Testis (tissue), 2 donors: Measurements from ENCODE around the gene GNAO1.

ENCODE experiments used
- POLR2A ChIP-seq: fragments of 450-650 bp; IDR thresholded peaks from one replicate; pipeline ENCODE4 v1.6.1; 2017; ENCODE audit warnings: antibody characterized with exemption, mild to moderate bottlenecking, moderate library complexity
- TF ChIP-seq, protein P1 (sequence below), 3 experiments: fragments of 450-650 bp in 2 of 3; fragments of 200-600 bp in 1 of 3; sonication (generic) in 1 of 3; IDR thresholded peaks; one replicate each; pipeline ENCODE4 v1.5.1; 2016 to 2019; ENCODE audit warnings: antibody characterized with exemption in 3 of 3, mild to moderate bottlenecking in 2 of 3, moderate library complexity in 1 of 3

DNA sequence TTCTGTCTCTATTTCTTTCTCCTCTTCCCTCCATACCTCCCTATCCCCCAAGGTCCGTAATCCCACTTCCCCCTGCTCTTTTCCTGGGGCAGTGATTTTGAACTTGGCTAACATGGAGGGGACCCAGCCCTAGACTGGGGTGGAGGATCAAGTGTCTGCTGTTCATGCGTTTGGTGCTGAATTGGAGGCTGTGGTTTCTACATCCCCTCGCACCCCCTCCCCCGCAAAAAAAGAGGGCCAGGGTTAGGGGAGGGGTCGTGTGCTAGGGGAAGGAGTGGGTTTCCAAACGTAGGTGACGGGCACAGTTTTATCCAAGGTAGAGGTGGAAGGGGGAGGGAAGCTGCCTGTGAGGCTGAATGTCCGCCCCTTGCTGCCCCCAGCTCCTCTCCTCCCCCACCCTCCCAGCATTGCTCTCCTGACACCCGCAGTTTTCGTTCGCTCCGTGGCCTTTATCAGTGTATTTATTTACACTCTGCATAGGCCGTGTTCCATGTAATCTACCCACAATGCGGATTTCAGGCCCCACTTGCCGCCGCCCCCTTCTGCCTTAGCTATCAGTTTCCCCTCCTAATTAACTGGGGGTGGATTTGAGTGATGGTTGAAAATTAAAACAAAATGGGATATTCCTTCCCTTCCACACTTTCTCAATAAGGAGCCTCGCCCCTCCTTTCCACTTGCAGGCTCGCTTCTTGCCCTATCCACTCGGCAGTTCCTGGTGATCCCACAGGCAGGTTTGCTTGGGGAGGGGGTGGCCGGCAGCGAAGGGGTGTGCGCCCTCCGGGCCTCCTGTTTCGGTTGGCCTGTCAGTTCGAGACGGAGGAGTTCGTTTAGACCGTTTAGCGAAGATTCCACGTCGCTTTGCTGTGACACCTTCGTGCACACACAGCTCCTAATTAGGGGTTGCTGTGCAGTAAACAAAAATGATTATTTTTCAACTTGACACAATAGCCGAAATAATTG lies 2.0 kb downstream of the GNAO1 start:
- TF ChIP-seq, protein P1, sequence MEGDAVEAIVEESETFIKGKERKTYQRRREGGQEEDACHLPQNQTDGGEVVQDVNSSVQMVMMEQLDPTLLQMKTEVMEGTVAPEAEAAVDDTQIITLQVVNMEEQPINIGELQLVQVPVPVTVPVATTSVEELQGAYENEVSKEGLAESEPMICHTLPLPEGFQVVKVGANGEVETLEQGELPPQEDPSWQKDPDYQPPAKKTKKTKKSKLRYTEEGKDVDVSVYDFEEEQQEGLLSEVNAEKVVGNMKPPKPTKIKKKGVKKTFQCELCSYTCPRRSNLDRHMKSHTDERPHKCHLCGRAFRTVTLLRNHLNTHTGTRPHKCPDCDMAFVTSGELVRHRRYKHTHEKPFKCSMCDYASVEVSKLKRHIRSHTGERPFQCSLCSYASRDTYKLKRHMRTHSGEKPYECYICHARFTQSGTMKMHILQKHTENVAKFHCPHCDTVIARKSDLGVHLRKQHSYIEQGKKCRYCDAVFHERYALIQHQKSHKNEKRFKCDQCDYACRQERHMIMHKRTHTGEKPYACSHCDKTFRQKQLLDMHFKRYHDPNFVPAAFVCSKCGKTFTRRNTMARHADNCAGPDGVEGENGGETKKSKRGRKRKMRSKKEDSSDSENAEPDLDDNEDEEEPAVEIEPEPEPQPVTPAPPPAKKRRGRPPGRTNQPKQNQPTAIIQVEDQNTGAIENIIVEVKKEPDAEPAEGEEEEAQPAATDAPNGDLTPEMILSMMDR (IDR thresholded peaks at IDR 0.05), result no peak
- no peak for TF ChIP-seq POLR2A
